HG03097 (cell line): ENCODE measurements around the gene CSTPP1.
"Not testable (repeated sequence)": the region's sequence is repeated elsewhere in the genome, so short reads cannot be mapped to it uniquely, and the experiment has no call there.

ENCODE experiments used
- ATAC-seq: cut with Tn5 transposase; IDR thresholded peaks from one replicate; pipeline ENCODE4 v1.9.1; 2021; ENCODE audit not compliant: unreplicated experiment, low FRiP score

The CSTPP1 gene

DNA sequence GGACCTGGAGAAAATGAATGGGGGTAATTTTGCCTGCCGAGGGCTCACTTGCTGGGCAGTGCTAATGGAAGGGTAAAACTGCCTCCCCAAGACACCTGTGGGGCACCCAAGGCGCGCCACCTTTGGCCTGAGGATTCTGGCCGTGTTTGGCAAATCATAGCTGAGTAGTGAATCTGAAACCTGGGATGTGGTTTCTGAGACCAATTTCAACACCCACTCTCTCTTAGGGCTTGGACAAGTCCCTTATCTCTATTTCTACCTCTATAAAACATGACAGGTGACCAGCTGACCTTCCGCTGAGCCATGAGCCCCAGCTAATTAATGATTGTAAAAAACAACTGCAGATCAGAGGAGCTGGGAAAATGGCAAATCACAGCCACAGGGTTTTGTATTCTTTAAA, 251.2 kb downstream of the CSTPP1 start:
- ATAC-seq: no peak

DNA sequence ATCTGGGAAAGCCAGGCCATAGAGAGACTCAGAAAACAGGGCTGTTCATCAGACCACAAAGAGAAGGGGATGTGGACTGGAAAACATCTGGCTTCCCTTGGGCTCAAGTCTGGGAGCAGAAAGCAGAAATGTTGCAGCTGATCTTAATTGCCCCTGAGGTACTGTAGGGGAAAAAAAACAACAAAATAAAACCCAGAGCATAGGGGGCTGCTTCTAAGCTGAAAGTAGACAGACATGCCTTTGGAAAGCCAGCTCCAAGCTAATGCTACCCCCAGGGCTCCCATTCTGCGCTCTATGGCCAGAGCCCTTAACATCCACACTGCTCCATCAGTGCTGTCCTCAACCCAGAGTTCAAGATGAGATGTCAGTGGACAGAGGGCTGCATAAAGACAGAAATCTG, 251.7 kb downstream of the CSTPP1 start:
- ATAC-seq: no peak

DNA sequence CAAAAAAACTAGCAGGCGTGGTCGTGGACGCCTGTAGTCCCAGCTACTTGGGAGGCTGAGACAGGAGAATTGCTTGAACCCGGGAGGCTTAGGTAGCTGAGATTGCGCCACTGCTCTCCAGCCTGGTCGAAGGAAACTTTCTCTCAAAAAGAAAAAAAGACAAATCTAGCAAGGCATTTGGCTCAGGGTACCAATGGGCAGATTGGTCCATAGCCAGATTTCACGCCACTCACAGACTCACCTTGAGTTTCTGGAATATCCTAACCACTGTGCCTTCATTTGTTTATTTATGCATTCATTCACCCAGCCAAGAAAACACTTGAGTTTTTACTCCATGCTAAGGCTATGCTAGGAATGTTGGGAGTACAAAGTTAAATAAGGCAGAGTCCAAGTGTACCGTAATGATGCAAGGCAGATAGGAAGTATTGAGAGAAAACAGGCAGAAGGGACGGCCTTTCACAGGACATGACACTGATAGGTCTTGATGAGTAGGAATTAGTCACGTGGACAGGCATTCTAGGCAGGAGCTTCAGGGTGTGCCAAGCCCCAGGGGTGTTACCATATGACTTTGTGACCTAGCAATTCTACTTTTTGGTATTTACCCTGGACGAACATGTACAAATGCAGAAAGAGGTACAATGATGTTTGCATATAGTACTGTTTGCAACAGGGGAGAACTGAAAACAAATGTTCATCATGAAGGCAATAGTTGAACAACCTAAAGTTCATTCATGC, 252.7 kb downstream of the CSTPP1 start:
- ATAC-seq: no peak

DNA sequence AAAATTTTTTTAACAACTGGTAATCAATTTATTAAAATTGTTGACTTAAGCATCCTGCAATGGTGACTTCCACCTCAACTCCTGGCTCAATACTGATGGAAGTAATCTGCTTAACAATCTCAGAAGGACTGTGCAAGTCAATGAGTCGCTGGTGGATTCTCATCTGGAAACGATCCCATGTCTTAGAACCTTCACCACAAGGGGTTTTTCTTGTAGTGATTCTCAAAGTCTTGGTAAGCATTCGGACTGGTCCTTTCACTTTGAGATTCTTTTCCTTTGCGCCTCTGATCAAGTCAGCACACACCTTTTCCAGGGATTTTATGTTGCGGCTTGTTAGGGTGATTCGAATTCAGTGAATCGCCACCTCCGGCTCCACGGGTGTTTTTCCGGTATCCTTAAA, 254.6 kb downstream of the CSTPP1 start:
- not testable (repeated sequence) for ATAC-seq

DNA sequence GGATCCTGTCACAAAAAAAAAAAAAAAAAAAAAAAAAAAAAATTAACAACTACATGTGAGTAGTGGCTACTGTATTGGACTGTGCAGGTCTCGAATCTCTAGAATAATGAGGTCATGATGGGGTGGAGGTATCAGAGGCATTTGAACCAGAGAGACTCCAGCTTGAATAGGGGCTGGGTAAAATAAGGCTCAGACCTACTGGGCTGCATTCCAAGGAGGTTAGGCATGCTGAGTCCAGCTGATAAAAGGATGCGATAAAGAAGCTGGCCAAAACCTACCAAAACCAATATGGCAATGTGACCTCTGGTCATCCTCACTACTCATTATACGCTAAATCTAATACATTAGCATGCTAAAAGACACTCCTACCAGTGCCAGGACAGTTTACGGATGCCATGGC, 255.6 kb downstream of the CSTPP1 start:
- no peak for ATAC-seq

DNA sequence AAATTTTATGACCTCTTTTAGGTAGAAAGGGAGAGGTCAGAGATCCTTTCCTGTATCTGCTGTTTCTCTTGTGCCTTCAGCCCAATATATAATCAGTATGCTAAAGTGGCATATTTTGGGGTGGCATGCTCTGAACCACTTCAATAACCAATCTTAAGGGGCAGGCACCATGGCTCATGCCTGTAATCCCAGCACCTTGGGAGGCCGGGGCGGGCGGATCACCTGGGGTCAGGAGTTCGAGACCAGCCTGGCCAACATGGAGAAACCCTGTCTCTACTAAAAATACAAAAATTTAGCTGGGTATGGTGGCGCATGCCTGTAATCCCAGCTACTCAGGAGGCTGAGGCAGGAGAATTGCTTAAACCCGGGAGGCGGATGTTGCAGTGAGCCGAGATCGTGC, 261.6 kb downstream of the CSTPP1 start:
- not testable (repeated sequence) for ATAC-seq

DNA sequence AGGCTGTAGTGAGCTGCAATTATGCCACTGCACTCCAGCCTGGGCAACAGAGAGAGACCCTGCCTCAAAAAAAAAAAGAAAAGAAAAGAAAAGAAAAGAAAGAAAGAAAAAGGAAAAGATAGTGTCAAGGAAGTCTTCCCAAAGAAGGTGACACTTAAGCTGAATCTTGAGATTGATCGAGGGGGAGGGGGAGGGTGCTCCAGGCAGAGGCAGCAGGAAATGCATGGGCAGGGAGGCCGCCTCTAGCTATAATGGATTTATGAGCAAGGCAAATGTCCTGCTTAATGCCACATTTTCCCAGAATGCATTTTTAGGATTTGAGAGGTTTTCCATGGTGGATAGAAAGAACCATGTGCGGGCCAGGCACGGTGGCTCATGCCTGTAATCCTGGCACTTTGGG, 264.5 kb downstream of the CSTPP1 start:
- no peak for ATAC-seq

DNA sequence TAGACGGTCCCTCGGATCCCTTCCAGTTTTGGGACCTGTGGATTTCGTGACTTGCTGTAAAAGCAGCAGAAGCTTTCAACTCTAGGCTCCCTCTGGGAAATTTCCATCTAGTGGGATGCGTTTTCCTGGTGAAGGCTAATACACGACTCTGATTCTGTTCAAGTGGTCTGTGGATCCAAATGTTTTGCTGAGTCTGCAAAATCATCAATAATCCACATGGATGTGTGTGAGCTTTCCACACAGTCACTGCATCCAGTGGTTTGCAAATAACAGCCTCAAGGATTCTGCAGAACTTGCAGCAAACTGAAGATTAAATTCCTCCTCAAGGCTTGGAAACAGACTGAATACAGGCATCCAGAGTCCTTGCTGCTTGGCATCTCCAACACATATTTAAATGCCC, 266.0 kb downstream of the CSTPP1 start:
- ATAC-seq: no peak

DNA sequence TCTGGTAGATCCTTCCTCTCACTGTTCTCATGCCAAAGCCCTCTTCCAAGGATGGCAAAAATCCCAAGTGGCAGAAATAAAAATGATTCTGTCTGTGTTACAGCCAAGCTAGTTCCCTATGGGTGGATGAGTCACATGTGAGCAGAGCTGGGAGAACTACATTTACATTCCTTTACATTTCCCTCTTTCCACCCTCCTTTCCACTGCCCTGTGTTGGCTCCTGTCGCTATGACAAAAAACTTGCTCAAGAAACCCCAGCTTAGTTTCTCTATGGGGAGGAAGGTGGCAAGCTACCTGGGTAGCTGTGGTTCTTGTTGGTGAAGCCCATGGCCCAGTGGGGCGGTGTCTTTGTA, 268.1 kb downstream of the CSTPP1 start:
- ATAC-seq: no peak

DNA sequence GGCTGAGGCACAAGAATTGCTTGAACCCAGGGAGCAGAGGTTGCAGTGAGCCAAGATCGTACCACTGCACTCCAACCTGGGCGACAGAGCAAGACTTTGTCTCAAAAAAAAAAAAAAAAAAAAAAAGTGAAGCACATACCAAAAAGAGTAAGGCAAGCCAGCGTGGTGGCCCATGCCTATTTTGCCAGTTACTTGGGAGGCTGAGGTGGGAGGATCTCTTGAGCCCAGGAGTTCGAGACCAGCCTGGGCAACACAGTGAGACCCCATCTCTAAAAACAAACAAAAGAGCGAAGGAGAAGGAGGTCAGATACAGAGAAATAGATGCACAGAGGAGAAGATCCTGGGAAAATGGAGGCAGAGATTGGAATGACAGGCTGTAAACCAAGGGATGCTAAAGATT, 270.0 kb downstream of the CSTPP1 start:
- ATAC-seq: not testable (repeated sequence)

DNA sequence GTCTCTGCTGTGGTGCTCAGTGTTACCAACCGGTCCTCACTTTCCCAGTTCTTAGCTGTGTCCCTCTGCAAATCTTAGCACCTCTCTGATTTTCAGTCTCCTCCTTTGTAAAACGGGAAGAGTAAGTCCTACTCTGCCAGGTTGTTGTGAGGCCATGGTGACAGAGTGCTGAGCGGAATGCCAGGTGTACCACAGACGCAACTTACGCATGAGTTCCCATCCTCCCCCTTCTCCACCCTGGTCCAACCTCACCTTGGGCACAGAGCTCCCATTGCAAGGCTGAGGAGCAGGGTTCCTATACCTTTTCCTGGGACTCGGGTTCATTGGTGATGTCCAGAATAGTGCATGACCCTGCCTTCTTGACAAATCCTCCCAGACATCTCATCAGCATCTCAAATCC, 270.9 kb downstream of the CSTPP1 start:
- ATAC-seq: no peak

DNA sequence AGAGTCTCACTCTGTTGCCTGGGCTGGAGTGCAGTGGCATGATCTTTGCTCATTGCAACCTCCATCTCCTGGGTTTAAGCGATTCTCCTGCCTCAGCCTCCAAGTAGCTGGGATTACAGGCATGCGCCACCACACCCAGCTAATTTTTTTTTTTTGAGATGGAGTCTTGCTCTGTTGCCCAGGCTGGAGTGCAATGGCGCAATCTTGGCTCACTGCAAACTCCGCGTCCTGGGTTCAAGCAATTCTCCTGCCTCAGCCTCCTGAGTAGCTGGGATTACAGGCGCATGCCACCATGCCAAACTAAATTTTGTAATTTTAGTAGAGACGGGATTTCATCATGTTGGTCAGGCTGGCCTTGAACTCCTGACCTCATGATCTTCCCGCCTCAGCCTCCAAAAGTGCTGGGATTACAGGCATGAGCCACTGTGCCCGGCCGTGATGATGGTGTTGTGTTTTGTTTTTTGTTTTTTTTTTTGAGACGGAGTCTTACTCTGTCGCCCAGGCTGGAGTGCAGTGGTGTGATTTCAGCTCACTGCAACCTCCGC, 271.5 kb downstream of the CSTPP1 start:
- ATAC-seq: not testable (repeated sequence)

DNA sequence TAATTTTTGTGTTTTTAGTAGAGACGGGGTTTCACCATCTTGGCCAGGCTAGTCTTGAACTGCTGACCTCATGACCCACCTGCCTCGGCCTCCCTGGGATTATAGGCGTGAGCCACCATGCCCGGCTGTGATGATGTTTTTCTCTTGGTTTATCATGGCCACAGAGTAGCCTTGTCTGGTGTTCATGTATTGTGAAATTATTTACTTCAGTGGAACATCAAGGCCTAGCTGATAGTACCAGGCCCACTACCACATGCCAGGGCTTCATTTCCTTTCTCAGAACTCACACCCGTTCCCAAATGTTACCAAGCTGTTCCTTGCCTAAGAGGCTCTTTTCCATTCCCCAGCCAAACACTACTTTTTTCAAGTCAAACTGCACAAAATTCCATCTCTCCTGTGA, 272.1 kb downstream of the CSTPP1 start:
- ATAC-seq: no peak
